Common myeloid progenitor, CD34-positive (primary cell): ENCODE measurements around the gene TRPM2.

ENCODE experiments used
- CTCF ChIA-PET: fragments of 350-600 bp; sonication (Branson Sonifier 250); formaldehyde crosslinking; loops from one replicate; lab custom pipeline; 2021; ENCODE audit warnings: antibody characterized with exemption; lab: Charles Lee
- POLR2A ChIA-PET: fragments of 350-600 bp; sonication (Branson Sonifier 250); formaldehyde crosslinking; loops from one replicate; lab custom pipeline; 2021; ENCODE audit warnings: antibody characterized with exemption; lab: Charles Lee
- DNase-seq, 3 donors: peaks; one replicate each; pipeline versions ENCODE4 v3.0.0 to v3.0.0-alpha.2; 2013
- H3K27ac ChIP-seq, 2 experiments: 1 replicate in 1 of 2; 2 replicates in 1 of 2; pipeline ENCODE4 v1.7.0; 2013; ENCODE audit warnings: inconsistent platforms in 2 of 2, low read length in 2 of 2, mild to moderate bottlenecking in 2 of 2, low read depth in 1 of 2, moderate library complexity in 1 of 2; ENCODE audit not compliant: severe bottlenecking in 2 of 2, insufficient read depth in 1 of 2, poor library complexity in 1 of 2
- H3K27me3 ChIP-seq, 5 experiments: replicated peaks in 2 of 5; 1 replicate in 3 of 5; 2 replicates in 2 of 5; pipeline versions ENCODE4 v1.6.1 to v1.7.0; 2013; ENCODE audit warnings: low read length in 4 of 5, mild to moderate bottlenecking in 2 of 5, moderate library complexity in 2 of 5, inconsistent platforms in 1 of 5; ENCODE audit not compliant: insufficient read depth in 5 of 5, control insufficient read depth in 4 of 5
- H3K36me3 ChIP-seq, 4 experiments: 1 replicate in 2 of 4; 2 replicates in 2 of 4; pipeline versions ENCODE4 v1.6.1 to v1.7.0; 2013; ENCODE audit warnings: low read length in 3 of 4, control low read depth in 1 of 4, mild to moderate bottlenecking in 1 of 4; ENCODE audit not compliant: control insufficient read depth in 4 of 4, insufficient read depth in 4 of 4
- H3K4me1 ChIP-seq, 4 experiments: 1 replicate in 3 of 4; 2 replicates in 1 of 4; pipeline versions ENCODE4 v1.6.1 to v1.7.1; 2013; ENCODE audit warnings: low read length in 3 of 4, mild to moderate bottlenecking in 3 of 4, control low read depth in 1 of 4, inconsistent platforms in 1 of 4, moderate library complexity in 1 of 4; ENCODE audit not compliant: control insufficient read depth in 4 of 4, insufficient read depth in 4 of 4; ENCODE audit errors: control extremely low read depth in 1 of 4
- H3K4me3 ChIP-seq, 7 experiments: 1 replicate in 4 of 7; 2 replicates in 3 of 7; pipeline versions ENCODE4 v1.5.1 to v1.7.0; 2013; ENCODE audit warnings: mild to moderate bottlenecking in 7 of 7, low read length in 6 of 7, moderate library complexity in 6 of 7, inconsistent platforms in 2 of 7, low read depth in 2 of 7, control low read depth in 1 of 7; ENCODE audit not compliant: insufficient read depth in 4 of 7, control insufficient read depth in 1 of 7; ENCODE audit errors: extremely low read depth in 1 of 7
- H3K9me3 ChIP-seq, 5 experiments: 1 replicate in 4 of 5; 2 replicates in 1 of 5; pipeline versions ENCODE4 v1.6.1 to v1.7.1; 2013; ENCODE audit warnings: low read length in 4 of 5, mild to moderate bottlenecking in 2 of 5, inconsistent platforms in 1 of 5, low read depth in 1 of 5, moderate library complexity in 1 of 5; ENCODE audit not compliant: control insufficient read depth in 4 of 5, insufficient read depth in 2 of 5; ENCODE audit errors: control extremely low read depth in 1 of 5
- WGBS: methylation state at CpG from one replicate; pipeline ENCODE4 v1.1.5; 2013; ENCODE audit not compliant: insufficient coverage; 5-methylcytosine and 5-hydroxymethylcytosine counted together

The TRPM2 gene

GRCh38 chr21:44432841-44433790 lies 79.7 kb downstream of the TRPM2 start:
- 95% methylated on average over 32 of the region's 34 CpGs for WGBS
- Histone ChIP-seq H3K9me3 (peaks cover 5 to 7% (median 6%) of the 10 kb centered on the region in 5 experiments), H3K4me3 (no peak overlapping the region), H3K4me1 (no peaks in the 10 kb centered on the region), H3K27ac (no peak overlapping the region), H3K27me3 (no peaks in the 10 kb centered on the region), H3K36me3 (no peaks in the 10 kb centered on the region)
- CTCF ChIA-PET: no interaction called here
- DNase-seq: no peak
- POLR2A ChIA-PET: interaction anchor here (1.2 kb wide), 1 partner anchor 9 kb away, joined by 4 read pairs; no protein-coding TSS in a partner anchor

GRCh38 chr21:44433791-44434567 lies 80.6 kb downstream of the TRPM2 start:
- H3K4me1 ChIP-seq: no peaks in the 10 kb centered on the region
- ChIA-PET POLR2A (interaction anchor here (1.2 kb wide), 1 partner anchor 9 kb away, joined by 4 read pairs; no protein-coding TSS in a partner anchor), CTCF (no interaction called here)
- no peak for DNase-seq
- no peak overlapping the region for H3K27ac ChIP-seq
- H3K4me3 ChIP-seq: no peak overlapping the region
- no peaks in the 10 kb centered on the region for H3K36me3 ChIP-seq
- no peaks in the 10 kb centered on the region for H3K27me3 ChIP-seq
- H3K9me3 ChIP-seq: peaks cover 0 to 5% (median 2%) of the 10 kb centered on the region in 5 experiments
- 93% methylated on average over 36 of the region's 39 CpGs for WGBS

GRCh38 chr21:44434568-44434925 lies 81.1 kb downstream of the TRPM2 start:
- no peak for DNase-seq
- no peaks in the 10 kb centered on the region for H3K36me3 ChIP-seq
- H3K9me3 ChIP-seq: peaks cover 0 to 5% (median 2%) of the 10 kb centered on the region in 5 experiments
- 89% methylated on average over 13 of the region's 13 CpGs for WGBS
- H3K4me1 ChIP-seq: no peaks in the 10 kb centered on the region
- POLR2A ChIA-PET: no interaction called here
- CTCF ChIA-PET: no interaction called here
- H3K27me3 ChIP-seq: no peaks in the 10 kb centered on the region
- H3K27ac ChIP-seq: no peak overlapping the region
- H3K4me3 ChIP-seq: no peak overlapping the region

- H3K4me1 ChIP-seq: no peaks in the 10 kb centered on the region
- ChIA-PET CTCF (no interaction called here), POLR2A (no interaction called here)
- 94% methylated on average over 26 of the region's 28 CpGs for WGBS
- no peak overlapping the region for H3K27ac ChIP-seq
- no peaks in the 10 kb centered on the region for H3K36me3 ChIP-seq
- H3K4me3 ChIP-seq: no peak overlapping the region
- peaks cover 0 to 2% (median under 1%) of the 10 kb centered on the region in 5 experiments for H3K9me3 ChIP-seq
- no peak for DNase-seq
- H3K27me3 ChIP-seq: no peaks in the 10 kb centered on the region
These were observed 81.7 kb downstream of the TRPM2 start for GRCh38 chr21:44434936-44435635.

- no peak overlapping the region for H3K4me3 ChIP-seq
- ChIA-PET POLR2A (no interaction called here), CTCF (no interaction called here)
- H3K36me3 ChIP-seq: no peaks in the 10 kb centered on the region
- H3K9me3 ChIP-seq: no peaks in the 10 kb centered on the region
- no peak overlapping the region for H3K27ac ChIP-seq
- no peak for DNase-seq
- H3K4me1 ChIP-seq: no peaks in the 10 kb centered on the region
- H3K27me3 ChIP-seq: no peaks in the 10 kb centered on the region
- WGBS: 98% methylated on average over 11 of the region's 13 CpGs
These were observed 82.7 kb downstream of the TRPM2 start for GRCh38 chr21:44436111-44436611.

- H3K27ac ChIP-seq: no peak overlapping the region
- WGBS: 98% methylated on average over 13 of the region's 18 CpGs
- POLR2A ChIA-PET: no interaction called here
- no peaks in the 10 kb centered on the region for H3K4me1 ChIP-seq
- CTCF ChIA-PET: no interaction called here
- H3K27me3 ChIP-seq: no peaks in the 10 kb centered on the region
- H3K36me3 ChIP-seq: no peaks in the 10 kb centered on the region
- H3K4me3 ChIP-seq: no peak overlapping the region
- DNase-seq: no peak
- no peaks in the 10 kb centered on the region for H3K9me3 ChIP-seq
These were observed 83.5 kb downstream of the TRPM2 start for GRCh38 chr21:44436958-44437357.
